GM12872 (cell line): ENCODE results near the gene LEMD2.

Experiments used
- TF ChIP-seq, protein P1 (sequence below): IDR thresholded peaks from 3 replicates; pipeline ENCODE4 v1.5.1; 2011; ENCODE audit warnings: low read depth, mild to moderate bottlenecking, low read length, moderate library complexity; ENCODE audit not compliant: insufficient read depth

LEMD2 gene

DNA sequence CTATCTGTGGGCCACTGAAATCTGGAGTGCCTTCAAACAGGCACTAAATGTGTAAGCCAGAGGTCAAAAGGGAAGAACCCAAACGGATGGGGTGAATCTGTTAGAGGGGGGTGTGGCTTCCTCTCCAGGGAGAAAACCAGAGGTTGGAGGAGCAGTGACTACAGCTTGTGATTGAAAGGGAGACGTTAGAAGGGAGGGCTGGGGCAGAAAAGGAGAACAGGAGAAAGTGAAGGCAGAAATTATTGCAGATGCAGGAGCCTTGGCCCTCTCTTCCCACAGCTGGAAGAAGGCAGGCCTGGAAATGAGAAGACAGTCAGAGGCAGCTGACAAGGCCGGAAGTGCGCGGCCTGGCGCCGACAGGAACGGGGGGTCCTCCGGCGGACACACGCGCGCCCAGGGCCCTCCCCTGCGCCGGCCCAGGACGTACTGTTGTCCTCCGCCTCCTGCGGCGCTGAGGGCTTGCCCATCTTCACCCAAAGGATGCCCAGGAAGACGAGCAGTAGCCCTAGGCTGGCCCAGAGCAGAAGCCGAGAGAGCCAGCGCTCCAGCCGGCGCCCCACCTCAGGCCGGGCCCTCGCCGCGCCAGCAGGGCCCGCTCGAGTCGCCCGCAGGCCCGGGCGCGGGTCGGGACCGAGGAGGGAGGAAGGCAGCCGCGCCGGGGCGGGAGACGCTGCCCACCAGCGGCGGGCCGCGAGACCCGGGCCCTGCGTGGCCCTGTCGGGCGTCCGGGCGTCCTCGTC is 806 bp downstream of the LEMD2 start:
- TF ChIP-seq, protein P1, sequence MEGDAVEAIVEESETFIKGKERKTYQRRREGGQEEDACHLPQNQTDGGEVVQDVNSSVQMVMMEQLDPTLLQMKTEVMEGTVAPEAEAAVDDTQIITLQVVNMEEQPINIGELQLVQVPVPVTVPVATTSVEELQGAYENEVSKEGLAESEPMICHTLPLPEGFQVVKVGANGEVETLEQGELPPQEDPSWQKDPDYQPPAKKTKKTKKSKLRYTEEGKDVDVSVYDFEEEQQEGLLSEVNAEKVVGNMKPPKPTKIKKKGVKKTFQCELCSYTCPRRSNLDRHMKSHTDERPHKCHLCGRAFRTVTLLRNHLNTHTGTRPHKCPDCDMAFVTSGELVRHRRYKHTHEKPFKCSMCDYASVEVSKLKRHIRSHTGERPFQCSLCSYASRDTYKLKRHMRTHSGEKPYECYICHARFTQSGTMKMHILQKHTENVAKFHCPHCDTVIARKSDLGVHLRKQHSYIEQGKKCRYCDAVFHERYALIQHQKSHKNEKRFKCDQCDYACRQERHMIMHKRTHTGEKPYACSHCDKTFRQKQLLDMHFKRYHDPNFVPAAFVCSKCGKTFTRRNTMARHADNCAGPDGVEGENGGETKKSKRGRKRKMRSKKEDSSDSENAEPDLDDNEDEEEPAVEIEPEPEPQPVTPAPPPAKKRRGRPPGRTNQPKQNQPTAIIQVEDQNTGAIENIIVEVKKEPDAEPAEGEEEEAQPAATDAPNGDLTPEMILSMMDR: no peak

GRCh38 chr6:33787346-33787953 is 1.5 kb downstream of the LEMD2 start:
- TF ChIP-seq, protein P1: no peak

- TF ChIP-seq, protein P1: no peak
Observed at GRCh38 chr6:33786736-33787135, 2.2 kb downstream of the LEMD2 start.

- TF ChIP-seq, protein P1: no peak
Observed at GRCh38 chr6:33785778-33786177, 3.2 kb downstream of the LEMD2 start.

- TF ChIP-seq, protein P1: no peak
Observed at GRCh38 chr6:33784787-33785186, 4.1 kb downstream of the LEMD2 start.

- TF ChIP-seq, protein P1: no peak
Observed at GRCh38 chr6:33783781-33784520, 5.0 kb downstream of the LEMD2 start.

DNA sequence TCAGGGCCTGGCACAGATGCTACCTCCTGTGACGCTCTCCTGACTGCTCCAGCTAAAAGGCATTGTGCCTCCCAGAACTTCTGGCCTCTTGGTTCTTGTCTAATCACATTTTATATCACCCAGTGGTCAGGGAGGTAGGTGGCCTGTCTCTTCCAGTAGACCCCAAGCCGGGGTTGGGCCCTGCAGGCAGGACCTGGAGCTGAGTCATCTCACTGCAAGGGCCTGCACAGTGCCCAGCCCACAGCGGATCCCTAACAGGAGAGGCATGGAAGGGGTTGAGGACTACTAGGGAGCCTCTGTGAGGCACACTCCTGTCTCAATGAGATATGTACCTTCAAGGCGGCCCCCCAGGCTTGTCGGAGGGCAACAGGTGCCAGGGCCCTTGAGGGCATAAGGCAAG is 6.4 kb downstream of the LEMD2 start:
- TF ChIP-seq, protein P1: no peak
